GM23338 (cell line): ENCODE data around the gene CLDN24. TPM values are rescaled to one million over a fixed set of nuclear protein-coding genes. Genes with fewer than 3 reads are reported as not detected.

Experiments used
- ATAC-seq: fragments of 200-7000 bp; cut with Tn5 transposase; 3 replicates; pipeline ENCODE4 v1.9.1; 2020
- DNase-seq: peaks from one replicate; pipeline ENCODE4 v3.0.0-alpha.2; 2015; ENCODE audit warnings: low spot score
- H2AFZ ChIP-seq: fragments of 200-600 bp; sonication (generic); 2 replicates; pipeline ENCODE4 v1.8.0; 2016; ENCODE audit warnings: antibody characterized with exemption, mild to moderate bottlenecking, moderate library complexity
- H3F3A ChIP-seq: fragments of 200-600 bp; sonication (generic); replicated peaks from 2 replicates; pipeline ENCODE4 v1.8.0; 2017; ENCODE audit warnings: antibody characterized with exemption, mixed run types, low read depth
- H3K27ac ChIP-seq: fragments of 200-600 bp; sonication (generic); 2 replicates; pipeline ENCODE4 v1.6.1; 2016; ENCODE audit warnings: low read depth
- H3K27me3 ChIP-seq: fragments of 200-600 bp; sonication (generic); 2 replicates; pipeline ENCODE4 v1.8.0; 2016; ENCODE audit warnings: mild to moderate bottlenecking, mixed run types, moderate library complexity; ENCODE audit not compliant: insufficient read depth
- H3K36me3 ChIP-seq: fragments of 200-600 bp; sonication (generic); 2 replicates; pipeline ENCODE4 v1.8.0; 2016; ENCODE audit warnings: mild to moderate bottlenecking; ENCODE audit not compliant: insufficient read depth
- H3K4me1 ChIP-seq: fragments of 200-600 bp; sonication (generic); 2 replicates; pipeline ENCODE4 v1.8.0; 2016; ENCODE audit warnings: mild to moderate bottlenecking, moderate library complexity; ENCODE audit not compliant: insufficient read depth
- H3K4me2 ChIP-seq: fragments of 200-600 bp; sonication (generic); 2 replicates; pipeline ENCODE4 v1.7.1; 2017; ENCODE audit warnings: mixed run types
- H3K4me3 ChIP-seq: fragments of 200-600 bp; sonication (generic); 2 replicates; pipeline ENCODE4 v1.6.1; 2016; ENCODE audit warnings: mixed run types
- H3K79me2 ChIP-seq: fragments of 200-600 bp; sonication (generic); replicated peaks from 2 replicates; pipeline ENCODE4 v1.8.0; 2017; ENCODE audit warnings: mild to moderate bottlenecking; ENCODE audit not compliant: insufficient read depth
- H3K9me2 ChIP-seq: fragments of 200-600 bp; sonication (generic); 2 replicates; pipeline ENCODE4 v1.8.0; 2017; ENCODE audit not compliant: insufficient read depth
- H4K20me1 ChIP-seq: fragments of 200-600 bp; sonication (generic); replicated peaks from 2 replicates; pipeline ENCODE4 v1.8.0; 2017; ENCODE audit warnings: mild to moderate bottlenecking; ENCODE audit not compliant: insufficient read depth
- H3K27ac Mint-ChIP-seq: 2 replicates; pipeline ENCODE4 v1.8.0; 2020; ENCODE audit warnings: inconsistent platforms, mild to moderate bottlenecking, moderate library complexity, mixed read lengths
- H3K27me3 Mint-ChIP-seq: 3 replicates; pipeline ENCODE4 v1.8.0; 2022; ENCODE audit warnings: low read depth, mild to moderate bottlenecking, moderate library complexity, mixed read lengths, inconsistent platforms; ENCODE audit not compliant: insufficient read depth, poor library complexity
- H3K36me3 Mint-ChIP-seq: 3 replicates; pipeline ENCODE4 v1.8.0; 2021; ENCODE audit warnings: low read depth, mild to moderate bottlenecking, inconsistent platforms, moderate library complexity, mixed read lengths
- H3K4me1 Mint-ChIP-seq: 3 replicates; pipeline ENCODE4 v1.8.0; 2020; ENCODE audit warnings: mild to moderate bottlenecking, inconsistent platforms, mixed read lengths
- H3K4me3 Mint-ChIP-seq: 3 replicates; pipeline ENCODE4 v1.8.0; 2021; ENCODE audit warnings: moderate library complexity, mild to moderate bottlenecking, inconsistent platforms, mixed read lengths
- H3K9me3 Mint-ChIP-seq: 3 replicates; pipeline ENCODE4 v1.8.0; 2020; ENCODE audit warnings: moderate library complexity, mild to moderate bottlenecking, inconsistent platforms, mixed read lengths
- CREB1 ChIP-seq: fragments of 250-450 bp; sonication (Bioruptor Pico); IDR thresholded peaks from 2 replicates; pipeline ENCODE4 v1.5.0; 2020; ENCODE audit warnings: low read depth, mild to moderate bottlenecking, moderate library complexity
- EZH2 ChIP-seq: fragments of 200-600 bp; sonication (generic); IDR thresholded peaks from one replicate; pipeline ENCODE4 v1.8.0; 2017; ENCODE audit warnings: antibody characterized with exemption, mild to moderate bottlenecking, low read depth; ENCODE audit not compliant: unreplicated experiment
- EZH2phosphoT487 ChIP-seq: fragments of 200-600 bp; sonication (generic); IDR thresholded peaks from one replicate; pipeline ENCODE4 v1.8.1; 2018; ENCODE audit warnings: antibody characterized with exemption; ENCODE audit not compliant: unreplicated experiment
- JUNB ChIP-seq: IDR thresholded peaks from one replicate; pipeline ENCODE4 v1.6.1; 2016; ENCODE audit warnings: antibody characterized with exemption; ENCODE audit not compliant: unreplicated experiment
- NANOG ChIP-seq: IDR thresholded peaks from 2 replicates; pipeline ENCODE4 v1.6.1; 2016; ENCODE audit warnings: antibody characterized with exemption, borderline replicate concordance
- POLR2AphosphoS5 ChIP-seq: IDR thresholded peaks from 2 replicates; pipeline ENCODE4 v1.6.1; 2016; ENCODE audit warnings: antibody characterized with exemption, low read depth
- STAT1 ChIP-seq: IDR thresholded peaks from one replicate; pipeline ENCODE4 v1.6.1; 2016; ENCODE audit warnings: antibody characterized with exemption; ENCODE audit not compliant: unreplicated experiment
- ZNF114 ChIP-seq: fragments of 250-450 bp; sonication (Bioruptor Pico); IDR thresholded peaks from 2 replicates; pipeline ENCODE4 v1.5.0; 2020; ENCODE audit warnings: mild to moderate bottlenecking, moderate library complexity
- ZNF331 ChIP-seq: fragments of 250-450 bp; sonication (Bioruptor Pico); IDR thresholded peaks from 2 replicates; pipeline ENCODE4 v1.5.0; 2020; ENCODE audit warnings: low read depth, mild to moderate bottlenecking, moderate library complexity
- polyA plus RNA-seq: library from polyadenylated mRNA; unstranded; fragments of >200 nt; fragmentation: Nextera tagmentation; extraction: Ambion mirVana; gene quantifications from 2 replicates; pipeline ENCODE4 v1.2.1, GENCODE V29; 2016
- total RNA-seq: library from RNA; depleted of rRNA; stranded (reverse); fragments of >200 nt; shearing (Covaris generic); gene quantifications from 2 replicates; pipeline ENCODE4 v1.2.3, GENCODE V29; 2014
- TF ChIP-seq, protein P1 (sequence below), 2 experiments: fragments of 200-600 bp in 1 of 2; sonication (generic) in 1 of 2; conservative IDR thresholded peaks; 2 replicates each; pipeline versions ENCODE4 v1.5.1 to v1.6.1; 2016 to 2017; ENCODE audit warnings: antibody characterized with exemption in 2 of 2, low read depth in 2 of 2, mild to moderate bottlenecking in 2 of 2, moderate library complexity in 1 of 2
- TF ChIP-seq, protein P2 (sequence below): IDR thresholded peaks from 2 replicates; pipeline ENCODE4 v1.6.1; 2016; ENCODE audit warnings: antibody characterized with exemption
- TF ChIP-seq, protein P3 (sequence below): IDR thresholded peaks from one replicate; pipeline ENCODE4 v1.6.1; 2018; ENCODE audit warnings: antibody characterized with exemption; ENCODE audit not compliant: unreplicated experiment

The CLDN24 gene
- total and polyA plus RNA-seq, 2 experiments from 2014 or later, result not detected

DNA sequence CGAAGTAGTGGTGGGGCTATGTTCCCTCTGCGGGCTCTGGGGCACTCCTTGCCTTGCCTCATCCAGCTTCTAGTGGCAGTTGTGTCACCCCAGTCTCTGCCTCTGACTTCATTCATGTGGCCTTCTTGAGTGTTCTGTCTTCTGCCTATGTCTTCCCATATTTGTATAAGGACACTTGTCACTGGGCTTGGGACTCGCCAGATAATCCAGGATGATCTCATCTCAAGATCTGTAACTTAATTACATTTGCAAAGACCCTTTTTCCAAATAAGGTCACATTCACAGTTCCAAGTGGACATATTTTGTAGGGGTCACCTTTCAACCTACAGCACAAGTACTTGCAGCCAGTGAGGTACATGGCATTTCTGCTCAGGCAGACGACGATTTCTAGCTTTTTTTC is 30.3 kb upstream of the CLDN24 start (continued):
- no peak for TF ChIP-seq POLR2AphosphoS5
- no peak for TF ChIP-seq NANOG
- no peak for TF ChIP-seq EZH2phosphoT487
- TF ChIP-seq, protein P1, sequence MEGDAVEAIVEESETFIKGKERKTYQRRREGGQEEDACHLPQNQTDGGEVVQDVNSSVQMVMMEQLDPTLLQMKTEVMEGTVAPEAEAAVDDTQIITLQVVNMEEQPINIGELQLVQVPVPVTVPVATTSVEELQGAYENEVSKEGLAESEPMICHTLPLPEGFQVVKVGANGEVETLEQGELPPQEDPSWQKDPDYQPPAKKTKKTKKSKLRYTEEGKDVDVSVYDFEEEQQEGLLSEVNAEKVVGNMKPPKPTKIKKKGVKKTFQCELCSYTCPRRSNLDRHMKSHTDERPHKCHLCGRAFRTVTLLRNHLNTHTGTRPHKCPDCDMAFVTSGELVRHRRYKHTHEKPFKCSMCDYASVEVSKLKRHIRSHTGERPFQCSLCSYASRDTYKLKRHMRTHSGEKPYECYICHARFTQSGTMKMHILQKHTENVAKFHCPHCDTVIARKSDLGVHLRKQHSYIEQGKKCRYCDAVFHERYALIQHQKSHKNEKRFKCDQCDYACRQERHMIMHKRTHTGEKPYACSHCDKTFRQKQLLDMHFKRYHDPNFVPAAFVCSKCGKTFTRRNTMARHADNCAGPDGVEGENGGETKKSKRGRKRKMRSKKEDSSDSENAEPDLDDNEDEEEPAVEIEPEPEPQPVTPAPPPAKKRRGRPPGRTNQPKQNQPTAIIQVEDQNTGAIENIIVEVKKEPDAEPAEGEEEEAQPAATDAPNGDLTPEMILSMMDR (conservative IDR thresholded peaks at IDR 0.05; ENCODE audit: low read depth in 2 of 2), result no peak
- TF ChIP-seq JUNB, result no peak
- no peak for TF ChIP-seq EZH2

DNA sequence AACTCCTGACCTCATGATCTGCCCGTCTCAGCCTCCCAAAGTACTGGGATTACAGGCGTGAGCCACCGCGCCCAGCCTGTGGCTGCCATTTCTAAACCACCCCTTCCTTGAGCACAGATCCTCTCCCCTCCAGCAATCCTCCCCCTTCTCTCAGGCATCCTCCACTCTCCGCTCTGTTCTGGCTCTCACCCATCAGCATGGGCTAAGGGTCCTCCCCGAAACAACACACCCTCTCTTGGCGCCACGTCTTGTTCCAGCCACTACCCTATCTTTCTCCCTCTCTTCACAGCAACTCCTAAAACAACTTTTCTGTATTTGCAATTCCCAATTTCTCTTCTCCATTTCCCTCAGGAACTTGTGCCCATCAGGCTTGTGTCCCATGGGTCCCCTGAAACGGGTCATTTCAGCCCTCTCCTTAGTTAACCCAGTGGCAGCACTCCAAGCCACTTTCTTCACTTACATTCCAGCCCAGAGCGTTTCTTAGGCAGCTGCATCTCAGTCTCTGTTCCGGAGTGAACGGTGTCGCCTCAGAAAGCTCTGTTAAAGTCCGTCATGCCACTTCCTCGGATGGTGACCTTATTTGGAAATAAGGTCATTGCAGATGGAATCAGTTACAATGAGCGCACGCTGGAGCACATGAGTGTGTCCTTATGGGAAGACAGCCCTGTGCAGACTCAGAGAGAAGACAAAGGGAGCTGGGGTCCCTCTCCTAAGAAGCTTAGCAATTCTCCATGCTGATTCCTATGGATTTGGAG is 28.3 kb upstream of the CLDN24 start:
- H3K4me1 ChIP-seq, result no peaks in the 10 kb centered on the region
- H3K27me3 ChIP-seq, result no peaks in the 10 kb centered on the region
- H3K4me2 ChIP-seq, result no peak overlapping the region
- H3F3A ChIP-seq, result no peaks in the 10 kb centered on the region
- Mint-ChIP-seq H3K27ac (no peak overlapping the region), H3K4me1 (no peaks in the 10 kb centered on the region), H3K36me3 (no peaks in the 10 kb centered on the region), H3K9me3 (no peaks in the 10 kb centered on the region), H3K4me3 (no peak overlapping the region), H3K27me3 (peaks cover 6% of the 10 kb centered on the region)
- peak overlapping the region; percentile 56; the same call in 1 of the 2 replicates for H2AFZ ChIP-seq
- H3K9me2 ChIP-seq, result no peaks in the 10 kb centered on the region
- H3K79me2 ChIP-seq, result no peaks in the 10 kb centered on the region
- H4K20me1 ChIP-seq, result no peaks in the 10 kb centered on the region
- no peak overlapping the region for H3K27ac ChIP-seq
- DNase-seq, result no peak
- ATAC-seq, result no peak
- no peak overlapping the region for H3K4me3 ChIP-seq
- H3K36me3 ChIP-seq, result no peaks in the 10 kb centered on the region
- TF ChIP-seq STAT1 (no peak), EZH2 (no peak), NANOG (no peak), EZH2phosphoT487 (no peak), CREB1 (CRISPR knock-in tag) (no peak), POLR2AphosphoS5 (no peak), ZNF331 (CRISPR knock-in tag) (no peak), ZNF114 (CRISPR knock-in tag) (no peak), JUNB (no peak)
- TF ChIP-seq, protein P2, sequence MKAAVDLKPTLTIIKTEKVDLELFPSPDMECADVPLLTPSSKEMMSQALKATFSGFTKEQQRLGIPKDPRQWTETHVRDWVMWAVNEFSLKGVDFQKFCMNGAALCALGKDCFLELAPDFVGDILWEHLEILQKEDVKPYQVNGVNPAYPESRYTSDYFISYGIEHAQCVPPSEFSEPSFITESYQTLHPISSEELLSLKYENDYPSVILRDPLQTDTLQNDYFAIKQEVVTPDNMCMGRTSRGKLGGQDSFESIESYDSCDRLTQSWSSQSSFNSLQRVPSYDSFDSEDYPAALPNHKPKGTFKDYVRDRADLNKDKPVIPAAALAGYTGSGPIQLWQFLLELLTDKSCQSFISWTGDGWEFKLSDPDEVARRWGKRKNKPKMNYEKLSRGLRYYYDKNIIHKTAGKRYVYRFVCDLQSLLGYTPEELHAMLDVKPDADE, result no peak
- TF ChIP-seq, protein P3, sequence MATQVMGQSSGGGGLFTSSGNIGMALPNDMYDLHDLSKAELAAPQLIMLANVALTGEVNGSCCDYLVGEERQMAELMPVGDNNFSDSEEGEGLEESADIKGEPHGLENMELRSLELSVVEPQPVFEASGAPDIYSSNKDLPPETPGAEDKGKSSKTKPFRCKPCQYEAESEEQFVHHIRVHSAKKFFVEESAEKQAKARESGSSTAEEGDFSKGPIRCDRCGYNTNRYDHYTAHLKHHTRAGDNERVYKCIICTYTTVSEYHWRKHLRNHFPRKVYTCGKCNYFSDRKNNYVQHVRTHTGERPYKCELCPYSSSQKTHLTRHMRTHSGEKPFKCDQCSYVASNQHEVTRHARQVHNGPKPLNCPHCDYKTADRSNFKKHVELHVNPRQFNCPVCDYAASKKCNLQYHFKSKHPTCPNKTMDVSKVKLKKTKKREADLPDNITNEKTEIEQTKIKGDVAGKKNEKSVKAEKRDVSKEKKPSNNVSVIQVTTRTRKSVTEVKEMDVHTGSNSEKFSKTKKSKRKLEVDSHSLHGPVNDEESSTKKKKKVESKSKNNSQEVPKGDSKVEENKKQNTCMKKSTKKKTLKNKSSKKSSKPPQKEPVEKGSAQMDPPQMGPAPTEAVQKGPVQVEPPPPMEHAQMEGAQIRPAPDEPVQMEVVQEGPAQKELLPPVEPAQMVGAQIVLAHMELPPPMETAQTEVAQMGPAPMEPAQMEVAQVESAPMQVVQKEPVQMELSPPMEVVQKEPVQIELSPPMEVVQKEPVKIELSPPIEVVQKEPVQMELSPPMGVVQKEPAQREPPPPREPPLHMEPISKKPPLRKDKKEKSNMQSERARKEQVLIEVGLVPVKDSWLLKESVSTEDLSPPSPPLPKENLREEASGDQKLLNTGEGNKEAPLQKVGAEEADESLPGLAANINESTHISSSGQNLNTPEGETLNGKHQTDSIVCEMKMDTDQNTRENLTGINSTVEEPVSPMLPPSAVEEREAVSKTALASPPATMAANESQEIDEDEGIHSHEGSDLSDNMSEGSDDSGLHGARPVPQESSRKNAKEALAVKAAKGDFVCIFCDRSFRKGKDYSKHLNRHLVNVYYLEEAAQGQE, result no peak
